ENCODE measurements around the gene MYRFL. TPM values are rescaled to one million over a fixed set of nuclear protein-coding genes. Genes with fewer than 3 reads are reported as not detected.

Gene MYRFL
- total RNA-seq, 4 donors from 2014 or later, result not detected

- no peaks in the 10 kb centered on the region for H3K9me3 ChIP-seq
- TF ChIP-seq POLR2AphosphoS5 (IDR thresholded peaks at IDR 0.05), result no peak
- TF ChIP-seq POLR2A (IDR thresholded peaks at IDR 0.05; ENCODE audit: low read depth), result no peak
- TF ChIP-seq EP300 (IDR thresholded peaks at IDR 0.05), result no peak
- no peak for TF ChIP-seq CTCF (IDR thresholded peaks at IDR 0.05)
- no peak for DNase-seq (ENCODE audit: extremely low spot score)
- no peaks in the 10 kb centered on the region for H3K27me3 ChIP-seq
- H3K36me3 ChIP-seq, result no peaks in the 10 kb centered on the region
- H3K4me3 ChIP-seq, result no peak overlapping the region
- intact Hi-C loops (cut with DNase I), result no loop called here
- H3K4me1 ChIP-seq, result no peaks in the 10 kb centered on the region
- WGBS, result 92% methylated on average over 2 of the region's 2 CpGs
- no peak overlapping the region for H3K27ac ChIP-seq (replicated peaks in 1 of 4)
Observed at GRCh38 chr12:69915964-69916363, 90.9 kb downstream of the MYRFL start.

DNA sequence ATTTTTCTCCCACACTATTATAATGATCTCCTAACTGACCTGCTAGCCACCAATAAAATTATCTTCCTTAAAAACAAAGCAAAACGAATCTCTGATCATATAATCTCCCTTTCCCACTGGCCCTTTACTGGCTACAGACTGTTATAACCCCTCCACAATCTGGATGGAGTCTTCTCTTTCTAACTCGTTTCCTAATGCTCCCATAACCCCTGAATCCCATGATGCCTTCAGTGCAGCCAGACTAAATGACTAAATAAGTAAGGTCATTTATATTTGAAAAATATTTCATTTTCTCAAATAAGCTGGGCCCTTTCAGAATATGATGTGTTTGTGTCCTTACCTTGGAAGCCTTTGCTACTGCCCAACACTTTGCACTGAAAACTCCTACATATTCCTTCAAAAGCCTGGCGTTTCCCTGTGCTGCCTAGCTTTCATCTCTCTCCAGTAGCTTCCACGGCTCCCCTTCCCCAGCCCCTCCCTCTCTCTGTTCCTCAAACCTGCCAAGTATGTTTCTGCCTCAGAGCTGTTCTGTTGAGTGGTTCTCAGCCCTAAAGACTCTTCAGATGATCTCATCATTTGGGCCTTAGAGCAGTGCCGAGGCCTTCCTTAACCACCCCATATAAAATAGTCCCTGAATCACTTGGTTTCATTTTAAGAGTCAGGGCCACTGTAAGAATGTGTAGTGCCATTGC, 91.7 kb downstream of the MYRFL start:
- Histone ChIP-seq H3K36me3 (no peaks in the 10 kb centered on the region), H3K27ac (replicated peaks in 1 of 4) (peak overlapping the region in 3 of 4 donors; percentile 18 to 36 (median 24)), H3K27me3 (no peaks in the 10 kb centered on the region), H3K4me1 (no peaks in the 10 kb centered on the region), H3K4me3 (no peak overlapping the region), H3K9me3 (no peaks in the 10 kb centered on the region)
- no peak for DNase-seq (ENCODE audit: extremely low spot score)
- TF ChIP-seq POLR2A (IDR thresholded peaks at IDR 0.05; ENCODE audit: low read depth) (no peak), POLR2AphosphoS5 (IDR thresholded peaks at IDR 0.05) (no peak), EP300 (IDR thresholded peaks at IDR 0.05) (no peak), CTCF (IDR thresholded peaks at IDR 0.05) (no peak)
- WGBS, result 38% methylated on average over 5 of the region's 5 CpGs
- intact Hi-C loops (cut with DNase I), result no loop called here

DNA sequence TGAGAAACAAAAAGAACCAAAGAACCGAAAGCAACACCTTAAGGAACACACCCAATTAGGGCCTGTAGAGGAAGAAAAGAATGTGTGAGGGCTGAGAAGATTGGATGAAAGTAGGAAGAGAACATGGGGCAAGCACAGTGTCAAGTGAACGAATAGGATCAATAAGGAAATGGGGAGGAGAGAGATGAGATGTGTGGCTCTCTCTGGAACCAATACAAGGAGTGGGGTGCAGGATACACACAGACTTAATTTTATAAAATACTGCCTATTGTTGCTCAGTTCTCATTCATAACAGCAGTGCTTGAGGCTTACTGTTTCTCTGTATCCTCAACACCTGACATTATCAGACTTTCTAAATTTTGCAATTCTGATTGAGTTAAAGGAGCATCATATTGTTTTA, 93.3 kb downstream of the MYRFL start:
- H3K4me3 ChIP-seq, result no peak overlapping the region
- H3K36me3 ChIP-seq, result no peaks in the 10 kb centered on the region
- H3K27me3 ChIP-seq, result no peaks in the 10 kb centered on the region
- intact Hi-C loops (cut with DNase I), result no loop called here
- no peaks in the 10 kb centered on the region for H3K9me3 ChIP-seq
- no peak overlapping the region for H3K27ac ChIP-seq (replicated peaks in 1 of 4)
- WGBS, result 96% methylated on average over 2 of the region's 2 CpGs
- no peak for TF ChIP-seq EP300 (IDR thresholded peaks at IDR 0.05)
- TF ChIP-seq POLR2A (IDR thresholded peaks at IDR 0.05; ENCODE audit: low read depth), result no peak
- TF ChIP-seq POLR2AphosphoS5 (IDR thresholded peaks at IDR 0.05), result no peak
- TF ChIP-seq CTCF (IDR thresholded peaks at IDR 0.05), result no peak
- H3K4me1 ChIP-seq, result no peaks in the 10 kb centered on the region
- DNase-seq (ENCODE audit: extremely low spot score), result no peak

DNA sequence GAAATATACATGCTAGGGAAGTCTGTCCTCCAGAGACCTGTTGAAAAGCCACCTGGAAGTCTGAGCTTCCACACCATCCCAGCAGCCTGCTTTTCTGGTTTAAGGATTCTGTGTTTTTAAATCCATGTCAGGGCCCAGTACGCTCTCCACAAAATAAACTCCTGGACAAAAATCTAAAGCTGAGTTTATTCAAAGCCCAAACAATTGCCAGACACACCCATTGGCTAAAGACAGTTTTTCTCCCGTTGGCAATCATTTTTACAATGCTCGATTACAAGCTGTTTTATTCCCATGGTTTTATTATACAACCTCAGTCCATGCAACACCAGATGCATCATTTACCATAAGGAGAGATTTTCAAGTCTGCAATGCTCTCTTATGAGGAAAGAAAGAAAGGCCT, 94.5 kb downstream of the MYRFL start:
- Histone ChIP-seq H3K27me3 (no peaks in the 10 kb centered on the region), H3K36me3 (no peaks in the 10 kb centered on the region), H3K9me3 (no peaks in the 10 kb centered on the region), H3K4me3 (no peak overlapping the region), H3K4me1 (no peaks in the 10 kb centered on the region), H3K27ac (replicated peaks in 1 of 4) (no peak overlapping the region)
- intact Hi-C loops (cut with DNase I), result no loop called here
- WGBS, result 50% methylated on average over 3 of the region's 3 CpGs
- no peak for DNase-seq (ENCODE audit: extremely low spot score)
- TF ChIP-seq CTCF (IDR thresholded peaks at IDR 0.05), result no peak

GRCh38 chr12:69921831-69922230, 96.8 kb downstream of the MYRFL start:
- WGBS, result 67% methylated on average over 4 of the region's 4 CpGs
- H3K4me1 ChIP-seq, result no peaks in the 10 kb centered on the region
- TF ChIP-seq EP300 (IDR thresholded peaks at IDR 0.05) (no peak), POLR2A (IDR thresholded peaks at IDR 0.05; ENCODE audit: low read depth) (no peak), POLR2AphosphoS5 (IDR thresholded peaks at IDR 0.05) (no peak), CTCF (IDR thresholded peaks at IDR 0.05) (no peak)
- no peaks in the 10 kb centered on the region for H3K27me3 ChIP-seq
- intact Hi-C loops (cut with DNase I), result no loop called here
- no peaks in the 10 kb centered on the region for H3K9me3 ChIP-seq
- H3K4me3 ChIP-seq, result no peak overlapping the region
- H3K36me3 ChIP-seq, result no peaks in the 10 kb centered on the region
- no peak for DNase-seq (ENCODE audit: extremely low spot score)
- H3K27ac ChIP-seq (replicated peaks in 1 of 4), result no peak overlapping the region
